ENCODE data around the gene TRPV4.
A peak's percentile ranks its signal among the peaks of the same experiment; 100 is the strongest.

TRPV4 gene

GRCh38 chr12:109807954-109808643, 25.1 kb downstream of the TRPV4 start:
- DNase-seq (ENCODE audit: low read depth in 2 of 2), result no peak

- peak; percentile 35 to 51 for DNase-seq (ENCODE audit: low read depth in 2 of 2)
Measured at GRCh38 chr12:109804820-109805761, 28.1 kb downstream of the TRPV4 start.

GRCh38 chr12:109803678-109804077, 29.5 kb downstream of the TRPV4 start:
- no peak for DNase-seq (ENCODE audit: low read depth in 2 of 2)

GRCh38 chr12:109802828-109803227, 30.4 kb downstream of the TRPV4 start:
- no peak for DNase-seq (ENCODE audit: low read depth in 2 of 2)

- no peak for DNase-seq (ENCODE audit: low read depth in 2 of 2)
Measured at GRCh38 chr12:109800536-109800935, 32.7 kb downstream of the TRPV4 start.

- no peak for DNase-seq (ENCODE audit: low read depth in 2 of 2)
Measured at GRCh38 chr12:109798691-109799090, 34.5 kb downstream of the TRPV4 start.

- no peak for DNase-seq (ENCODE audit: low read depth in 2 of 2)
Measured at GRCh38 chr12:109797905-109798669, 35.1 kb downstream of the TRPV4 start.

- DNase-seq (ENCODE audit: low read depth in 2 of 2), result no peak
Measured at GRCh38 chr12:109796057-109796456, 37.1 kb downstream of the TRPV4 start.

- DNase-seq (ENCODE audit: low read depth in 2 of 2), result no peak
Measured at GRCh38 chr12:109795023-109795422, 38.2 kb downstream of the TRPV4 start.

- no peak for DNase-seq (ENCODE audit: low read depth in 2 of 2)
Measured at GRCh38 chr12:109793826-109794501, 39.2 kb downstream of the TRPV4 start.

- no peak for DNase-seq (ENCODE audit: low read depth in 2 of 2)
Measured at GRCh38 chr12:109793411-109793810, 39.8 kb downstream of the TRPV4 start.

- DNase-seq (ENCODE audit: low read depth in 2 of 2), result no peak
Measured at GRCh38 chr12:109792992-109793391, 40.2 kb downstream of the TRPV4 start.

GRCh38 chr12:109789526-109790048, 43.6 kb downstream of the TRPV4 start:
- no peak for DNase-seq (ENCODE audit: low read depth in 2 of 2)

- no peak for DNase-seq (ENCODE audit: low read depth in 2 of 2)
Measured at GRCh38 chr12:109786799-109787198, 46.4 kb downstream of the TRPV4 start.

GRCh38 chr12:109785854-109786253, 47.3 kb downstream of the TRPV4 start:
- no peak for DNase-seq (ENCODE audit: low read depth in 2 of 2)

GRCh38 chr12:109783965-109784244, 49.3 kb downstream of the TRPV4 start:
- no peak for DNase-seq (ENCODE audit: low read depth in 2 of 2)

GRCh38 chr12:109783135-109783964, 49.8 kb downstream of the TRPV4 start:
- DNase-seq (ENCODE audit: low read depth in 2 of 2), result no peak

- DNase-seq (ENCODE audit: low read depth in 2 of 2), result no peak
Measured at GRCh38 chr12:109782326-109782703, 50.9 kb downstream of the TRPV4 start.

- no peak for DNase-seq (ENCODE audit: low read depth in 2 of 2)
Measured at GRCh38 chr12:109781668-109782325, 51.4 kb downstream of the TRPV4 start.

- no peak for DNase-seq (ENCODE audit: low read depth in 2 of 2)
Measured at GRCh38 chr12:109779382-109779781, 53.8 kb downstream of the TRPV4 start.

Measured in stimulated activated CD8-positive, alpha-beta memory T cell treated with anti-CD3 and anti-CD28 coated beads, Interleukin-2, amount 100 ng/mL, for 48 hours (primary cell).